Testis (tissue), 2 donors: ENCODE data around the gene CDK5R1.

Experiments used
- POLR2A ChIP-seq: fragments of 450-650 bp; IDR thresholded peaks from one replicate; pipeline ENCODE4 v1.6.1; 2017; ENCODE audit warnings: antibody characterized with exemption, mild to moderate bottlenecking, moderate library complexity
- TF ChIP-seq, protein P1 (sequence below), 3 experiments: fragments of 450-650 bp in 2 of 3; fragments of 200-600 bp in 1 of 3; sonication (generic) in 1 of 3; IDR thresholded peaks; one replicate each; pipeline ENCODE4 v1.5.1; 2016 to 2019; ENCODE audit warnings: antibody characterized with exemption in 3 of 3, mild to moderate bottlenecking in 2 of 3, moderate library complexity in 1 of 3

DNA sequence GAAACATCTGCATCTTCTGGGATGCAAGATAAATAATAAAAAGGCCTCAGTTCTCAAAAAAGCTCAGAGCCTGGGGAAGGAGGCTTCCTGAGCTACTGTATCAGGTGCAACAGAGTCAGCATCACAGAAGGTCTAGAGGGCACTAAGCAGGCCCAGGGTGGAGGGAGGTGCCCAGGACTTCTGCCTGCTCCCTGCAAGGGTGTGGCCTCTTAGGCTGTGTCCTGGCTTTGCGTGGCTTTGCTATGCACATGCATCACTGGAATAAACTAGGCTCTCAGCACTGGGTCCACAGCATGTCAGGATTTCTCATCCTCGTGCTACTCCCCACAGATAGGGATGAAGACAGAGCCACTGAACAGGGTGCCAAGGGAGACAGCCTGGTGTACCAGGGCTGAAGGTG, 25.5 kb downstream of the CDK5R1 start:
- TF ChIP-seq, protein P1, sequence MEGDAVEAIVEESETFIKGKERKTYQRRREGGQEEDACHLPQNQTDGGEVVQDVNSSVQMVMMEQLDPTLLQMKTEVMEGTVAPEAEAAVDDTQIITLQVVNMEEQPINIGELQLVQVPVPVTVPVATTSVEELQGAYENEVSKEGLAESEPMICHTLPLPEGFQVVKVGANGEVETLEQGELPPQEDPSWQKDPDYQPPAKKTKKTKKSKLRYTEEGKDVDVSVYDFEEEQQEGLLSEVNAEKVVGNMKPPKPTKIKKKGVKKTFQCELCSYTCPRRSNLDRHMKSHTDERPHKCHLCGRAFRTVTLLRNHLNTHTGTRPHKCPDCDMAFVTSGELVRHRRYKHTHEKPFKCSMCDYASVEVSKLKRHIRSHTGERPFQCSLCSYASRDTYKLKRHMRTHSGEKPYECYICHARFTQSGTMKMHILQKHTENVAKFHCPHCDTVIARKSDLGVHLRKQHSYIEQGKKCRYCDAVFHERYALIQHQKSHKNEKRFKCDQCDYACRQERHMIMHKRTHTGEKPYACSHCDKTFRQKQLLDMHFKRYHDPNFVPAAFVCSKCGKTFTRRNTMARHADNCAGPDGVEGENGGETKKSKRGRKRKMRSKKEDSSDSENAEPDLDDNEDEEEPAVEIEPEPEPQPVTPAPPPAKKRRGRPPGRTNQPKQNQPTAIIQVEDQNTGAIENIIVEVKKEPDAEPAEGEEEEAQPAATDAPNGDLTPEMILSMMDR (IDR thresholded peaks at IDR 0.05), result no peak
- no peak for TF ChIP-seq POLR2A
